NCI-H2227 (cell line): ENCODE measurements around the gene ABI2.
"Not testable (repeated sequence)": the region's sequence is repeated elsewhere in the genome, so short reads cannot be mapped to it uniquely, and the experiment has no call there.

Source experiments
- DNase-seq: peaks from one replicate; lab custom pipeline; 2025; ENCODE audit not compliant: unreplicated experiment; lab: John Stamatoyannopoulos, UW

ABI2 gene

GRCh38 chr2:203354966-203355365 lies 26.8 kb downstream of the ABI2 start:
- no peak for DNase-seq

GRCh38 chr2:203359450-203359849 lies 31.3 kb downstream of the ABI2 start:
- DNase-seq: no peak

GRCh38 chr2:203360833-203361430 lies 32.7 kb downstream of the ABI2 start:
- DNase-seq: no peak

GRCh38 chr2:203361495-203361894 lies 33.3 kb downstream of the ABI2 start:
- DNase-seq: no peak

GRCh38 chr2:203361922-203362321 lies 33.7 kb downstream of the ABI2 start:
- no peak for DNase-seq

- DNase-seq: no peak
Observed at GRCh38 chr2:203366639-203367466, 38.7 kb downstream of the ABI2 start.

- not testable (repeated sequence) for DNase-seq
Observed at GRCh38 chr2:203372706-203373105, 44.5 kb downstream of the ABI2 start.

- no peak for DNase-seq
Observed at GRCh38 chr2:203376173-203376572, 48.0 kb downstream of the ABI2 start.

GRCh38 chr2:203379156-203379555 lies 51.0 kb downstream of the ABI2 start:
- DNase-seq: no peak

GRCh38 chr2:203383038-203383437 lies 54.8 kb downstream of the ABI2 start:
- DNase-seq: no peak

- DNase-seq: not testable (repeated sequence)
Observed at GRCh38 chr2:203388153-203388552, 60.0 kb downstream of the ABI2 start.

- peak; percentile 25 for DNase-seq
Observed at GRCh38 chr2:203394519-203395227, 66.5 kb downstream of the ABI2 start.

GRCh38 chr2:203395858-203396257 lies 67.7 kb downstream of the ABI2 start:
- no peak for DNase-seq

GRCh38 chr2:203396667-203397066 lies 68.5 kb downstream of the ABI2 start:
- DNase-seq: no peak

- no peak for DNase-seq
Observed at GRCh38 chr2:203399031-203399430, 70.8 kb downstream of the ABI2 start.

GRCh38 chr2:203400805-203401585 lies 72.8 kb downstream of the ABI2 start:
- no peak for DNase-seq

- no peak for DNase-seq
Observed at GRCh38 chr2:203404996-203405395, 76.8 kb downstream of the ABI2 start.

- DNase-seq: no peak
Observed at GRCh38 chr2:203407496-203407895, 79.3 kb downstream of the ABI2 start.

- no peak for DNase-seq
Observed at GRCh38 chr2:203412546-203413331, 84.5 kb downstream of the ABI2 start.

- no peak for DNase-seq
Observed at GRCh38 chr2:203413796-203414195, 85.6 kb downstream of the ABI2 start.
